Measurements from ENCODE around the gene ADAM15.
A peak's percentile ranks its signal among the peaks of the same experiment; 100 is the strongest.

DNA sequence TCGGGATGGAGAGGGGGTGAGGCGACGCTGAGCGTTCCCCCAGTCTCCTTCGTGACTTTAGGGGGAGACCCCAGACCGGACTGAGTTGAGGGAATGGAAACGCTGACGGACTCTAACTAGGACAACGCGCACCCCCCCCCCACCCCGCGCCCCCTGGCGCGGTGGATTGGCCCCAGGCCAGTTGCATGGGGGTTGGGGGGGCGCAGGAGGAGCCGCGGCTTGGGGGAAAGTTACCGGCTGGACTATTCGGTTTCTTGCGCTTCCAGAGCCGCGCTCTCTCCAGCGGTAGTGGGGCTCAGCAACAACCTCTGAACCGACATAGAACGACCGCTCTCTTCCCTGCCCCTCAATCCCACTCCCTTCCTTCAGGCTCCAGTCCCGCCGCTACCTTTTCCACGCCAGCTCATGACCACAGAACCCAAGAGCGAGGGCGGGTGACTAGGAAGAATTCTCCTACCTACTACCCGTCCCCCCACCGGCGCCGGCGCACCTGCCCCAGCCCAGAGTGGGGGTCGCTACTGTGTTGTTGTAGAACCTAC, 47.8 kb upstream of the ADAM15 start:
- TF ChIP-seq, protein P1, sequence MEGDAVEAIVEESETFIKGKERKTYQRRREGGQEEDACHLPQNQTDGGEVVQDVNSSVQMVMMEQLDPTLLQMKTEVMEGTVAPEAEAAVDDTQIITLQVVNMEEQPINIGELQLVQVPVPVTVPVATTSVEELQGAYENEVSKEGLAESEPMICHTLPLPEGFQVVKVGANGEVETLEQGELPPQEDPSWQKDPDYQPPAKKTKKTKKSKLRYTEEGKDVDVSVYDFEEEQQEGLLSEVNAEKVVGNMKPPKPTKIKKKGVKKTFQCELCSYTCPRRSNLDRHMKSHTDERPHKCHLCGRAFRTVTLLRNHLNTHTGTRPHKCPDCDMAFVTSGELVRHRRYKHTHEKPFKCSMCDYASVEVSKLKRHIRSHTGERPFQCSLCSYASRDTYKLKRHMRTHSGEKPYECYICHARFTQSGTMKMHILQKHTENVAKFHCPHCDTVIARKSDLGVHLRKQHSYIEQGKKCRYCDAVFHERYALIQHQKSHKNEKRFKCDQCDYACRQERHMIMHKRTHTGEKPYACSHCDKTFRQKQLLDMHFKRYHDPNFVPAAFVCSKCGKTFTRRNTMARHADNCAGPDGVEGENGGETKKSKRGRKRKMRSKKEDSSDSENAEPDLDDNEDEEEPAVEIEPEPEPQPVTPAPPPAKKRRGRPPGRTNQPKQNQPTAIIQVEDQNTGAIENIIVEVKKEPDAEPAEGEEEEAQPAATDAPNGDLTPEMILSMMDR (IDR thresholded peaks at IDR 0.05) = no peak
- no peak; the same call in 1 of the 2 replicates for TF ChIP-seq POLR2AphosphoS5 (IDR thresholded peaks at IDR 0.05; ENCODE audit: low read depth, low read length)
- TF ChIP-seq SIN3A (IDR thresholded peaks at IDR 0.05; ENCODE audit: borderline replicate concordance, insufficient read depth, low read depth, low read length) = 0 out of 2 replicates have a peak, but pooled peaks have one; percentile 53
